ENCODE data around the gene CLPTM1. TPM values are rescaled to one million over a fixed set of nuclear protein-coding genes. Genes with fewer than 3 reads are reported as not detected.
"Not testable (repeated sequence)": the region's sequence is repeated elsewhere in the genome, so short reads cannot be mapped to it uniquely, and the experiment has no call there.

CLPTM1 gene
- total and polyA plus RNA-seq, 2 experiments from 2014 or later, result 59.6 to 71.4 TPM

DNA sequence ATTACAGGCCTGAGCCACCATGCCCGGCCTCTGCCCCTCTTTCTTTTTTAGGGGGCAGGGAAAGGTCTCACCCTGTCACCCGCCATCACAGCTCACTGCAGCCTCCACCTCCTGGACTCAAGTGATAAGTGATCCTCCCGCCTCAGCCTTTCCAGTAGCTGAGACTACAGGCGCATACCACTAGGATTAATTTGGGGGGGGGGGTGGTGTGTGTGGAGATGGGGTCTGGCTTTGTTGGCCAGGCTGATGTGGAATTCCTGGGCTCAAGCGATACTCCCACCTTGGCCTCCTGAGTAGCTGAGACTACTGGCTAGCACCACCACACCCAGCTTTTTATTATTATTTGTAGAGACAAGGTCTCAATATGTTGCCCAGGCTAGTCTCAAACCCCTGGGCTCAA is 45.4 kb upstream of the CLPTM1 start:
- TF ChIP-seq, protein P1, sequence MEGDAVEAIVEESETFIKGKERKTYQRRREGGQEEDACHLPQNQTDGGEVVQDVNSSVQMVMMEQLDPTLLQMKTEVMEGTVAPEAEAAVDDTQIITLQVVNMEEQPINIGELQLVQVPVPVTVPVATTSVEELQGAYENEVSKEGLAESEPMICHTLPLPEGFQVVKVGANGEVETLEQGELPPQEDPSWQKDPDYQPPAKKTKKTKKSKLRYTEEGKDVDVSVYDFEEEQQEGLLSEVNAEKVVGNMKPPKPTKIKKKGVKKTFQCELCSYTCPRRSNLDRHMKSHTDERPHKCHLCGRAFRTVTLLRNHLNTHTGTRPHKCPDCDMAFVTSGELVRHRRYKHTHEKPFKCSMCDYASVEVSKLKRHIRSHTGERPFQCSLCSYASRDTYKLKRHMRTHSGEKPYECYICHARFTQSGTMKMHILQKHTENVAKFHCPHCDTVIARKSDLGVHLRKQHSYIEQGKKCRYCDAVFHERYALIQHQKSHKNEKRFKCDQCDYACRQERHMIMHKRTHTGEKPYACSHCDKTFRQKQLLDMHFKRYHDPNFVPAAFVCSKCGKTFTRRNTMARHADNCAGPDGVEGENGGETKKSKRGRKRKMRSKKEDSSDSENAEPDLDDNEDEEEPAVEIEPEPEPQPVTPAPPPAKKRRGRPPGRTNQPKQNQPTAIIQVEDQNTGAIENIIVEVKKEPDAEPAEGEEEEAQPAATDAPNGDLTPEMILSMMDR (IDR thresholded peaks at IDR 0.05; ENCODE audit: low read depth, low read length), result no peak
- Histone ChIP-seq H3K4me1 (ENCODE audit: low read depth) (peaks cover 4% of the 10 kb centered on the region), H3K9me3 (ENCODE audit: low read depth) (no peaks in the 10 kb centered on the region), H3K36me3 (no peaks in the 10 kb centered on the region), H3K4me3 (no peak overlapping the region), H3K27ac (no peak overlapping the region), H3K27me3 (no peaks in the 10 kb centered on the region)
- DNase-seq (ENCODE audit: low read depth in 1 of 2, low spot score in 1 of 2), result no peak

DNA sequence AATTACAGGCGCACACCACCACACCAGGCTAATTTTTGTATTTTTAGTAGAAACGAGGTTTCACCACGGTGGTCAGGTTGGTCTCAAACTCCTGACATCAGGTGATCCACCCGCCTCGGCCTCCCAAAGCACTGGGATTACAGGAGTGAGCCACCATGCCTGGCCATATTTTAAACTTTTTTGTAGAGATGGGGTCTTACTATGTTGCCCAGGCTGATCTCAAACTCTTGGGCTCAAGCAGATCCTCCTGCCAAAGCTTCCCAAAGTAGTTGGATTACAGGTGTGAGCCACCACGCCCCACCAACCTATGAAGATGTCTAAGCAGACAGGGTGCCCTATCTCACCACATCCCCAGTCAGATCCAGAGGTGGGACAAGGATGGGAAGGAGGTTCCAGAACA is 43.3 kb upstream of the CLPTM1 start:
- not testable (repeated sequence) for H3K27me3 ChIP-seq; H3K9me3 ChIP-seq (ENCODE audit: low read depth); H3K4me1 ChIP-seq (ENCODE audit: low read depth); H3K36me3 ChIP-seq; H3K4me3 ChIP-seq; DNase-seq (ENCODE audit: low read depth in 1 of 2, low spot score in 1 of 2); H3K27ac ChIP-seq

DNA sequence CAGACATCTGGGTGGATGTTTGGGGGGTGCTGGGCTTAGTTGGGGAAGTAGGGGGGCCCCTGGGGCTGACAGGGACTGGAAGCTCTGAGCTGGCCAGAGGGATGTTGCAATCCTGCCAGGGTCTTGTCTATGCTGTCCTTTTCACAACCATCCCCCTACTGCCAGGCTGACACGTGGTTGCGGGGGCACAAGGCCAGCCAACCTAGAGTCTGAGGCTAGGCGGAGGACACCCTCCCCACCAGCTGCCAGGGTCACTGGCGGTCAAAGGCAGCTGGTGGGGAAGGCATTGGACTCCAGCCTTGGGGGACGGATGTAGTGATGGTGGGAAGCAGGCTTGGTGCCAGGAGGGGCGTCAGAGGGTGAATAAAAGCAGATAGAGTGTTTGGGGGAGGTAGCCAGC is 42.3 kb upstream of the CLPTM1 start:
- no peak overlapping the region for H3K27ac ChIP-seq
- TF ChIP-seq, protein P1 (IDR thresholded peaks at IDR 0.05; ENCODE audit: low read depth, low read length), result no peak
- peak in 1 of 2 donors; percentile 79 for DNase-seq (ENCODE audit: low read depth in 1 of 2, low spot score in 1 of 2)

DNA sequence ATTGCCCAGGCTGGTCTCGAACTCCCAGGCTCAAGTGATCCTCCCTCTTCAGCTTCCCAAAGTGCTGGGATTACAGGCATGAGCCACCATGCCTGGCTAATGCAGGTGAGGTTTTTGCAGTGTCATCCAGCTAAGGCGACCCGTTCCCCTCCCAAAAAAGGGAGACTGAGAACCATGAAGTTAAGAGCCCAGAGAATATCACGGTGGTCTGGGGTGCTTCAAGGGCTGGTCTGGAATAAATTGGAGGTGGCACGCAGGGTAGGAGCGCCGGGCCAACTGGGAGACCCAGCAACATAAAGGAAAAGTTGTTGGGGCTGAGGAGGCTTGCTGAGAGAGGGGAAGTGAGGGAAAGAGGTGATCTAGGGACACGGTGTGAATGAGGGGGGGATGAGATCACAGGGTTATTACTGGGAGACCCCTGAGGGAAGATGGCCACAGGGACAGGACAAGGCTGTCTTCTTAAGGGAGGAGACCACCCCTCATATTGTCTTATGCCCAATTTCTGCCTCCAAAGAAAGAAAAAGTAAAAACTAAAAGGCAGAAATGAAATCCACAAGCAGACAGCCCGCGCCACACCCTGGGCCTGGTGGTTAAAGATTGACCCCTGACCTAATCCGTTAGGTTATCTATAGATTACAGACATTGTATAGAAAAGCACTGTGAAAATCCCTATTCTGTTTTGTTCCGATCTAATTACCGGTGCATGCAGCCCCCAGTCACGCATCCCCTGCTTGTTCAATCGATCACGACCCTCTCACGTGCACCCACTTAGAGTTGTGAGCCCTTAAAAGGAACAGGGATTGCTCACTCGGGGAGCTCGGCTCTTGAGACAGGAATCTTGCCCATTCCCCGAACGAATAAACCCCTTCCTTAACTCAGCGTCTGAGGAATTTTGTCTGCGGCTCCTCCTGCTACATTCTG is 41.4 kb upstream of the CLPTM1 start:
- H3K27me3 ChIP-seq; H3K27ac ChIP-seq; H3K4me1 ChIP-seq (ENCODE audit: low read depth); H3K4me3 ChIP-seq; DNase-seq (ENCODE audit: low read depth in 1 of 2, low spot score in 1 of 2); H3K36me3 ChIP-seq; H3K9me3 ChIP-seq (ENCODE audit: low read depth): not testable (repeated sequence)

More for the DNA sequence above, 42.3 kb upstream of the CLPTM1 start:
- Histone ChIP-seq H3K4me3 (no peak overlapping the region), H3K9me3 (ENCODE audit: low read depth) (no peaks in the 10 kb centered on the region), H3K4me1 (ENCODE audit: low read depth) (peaks cover 4% of the 10 kb centered on the region), H3K27me3 (no peaks in the 10 kb centered on the region), H3K36me3 (no peaks in the 10 kb centered on the region)

DNA sequence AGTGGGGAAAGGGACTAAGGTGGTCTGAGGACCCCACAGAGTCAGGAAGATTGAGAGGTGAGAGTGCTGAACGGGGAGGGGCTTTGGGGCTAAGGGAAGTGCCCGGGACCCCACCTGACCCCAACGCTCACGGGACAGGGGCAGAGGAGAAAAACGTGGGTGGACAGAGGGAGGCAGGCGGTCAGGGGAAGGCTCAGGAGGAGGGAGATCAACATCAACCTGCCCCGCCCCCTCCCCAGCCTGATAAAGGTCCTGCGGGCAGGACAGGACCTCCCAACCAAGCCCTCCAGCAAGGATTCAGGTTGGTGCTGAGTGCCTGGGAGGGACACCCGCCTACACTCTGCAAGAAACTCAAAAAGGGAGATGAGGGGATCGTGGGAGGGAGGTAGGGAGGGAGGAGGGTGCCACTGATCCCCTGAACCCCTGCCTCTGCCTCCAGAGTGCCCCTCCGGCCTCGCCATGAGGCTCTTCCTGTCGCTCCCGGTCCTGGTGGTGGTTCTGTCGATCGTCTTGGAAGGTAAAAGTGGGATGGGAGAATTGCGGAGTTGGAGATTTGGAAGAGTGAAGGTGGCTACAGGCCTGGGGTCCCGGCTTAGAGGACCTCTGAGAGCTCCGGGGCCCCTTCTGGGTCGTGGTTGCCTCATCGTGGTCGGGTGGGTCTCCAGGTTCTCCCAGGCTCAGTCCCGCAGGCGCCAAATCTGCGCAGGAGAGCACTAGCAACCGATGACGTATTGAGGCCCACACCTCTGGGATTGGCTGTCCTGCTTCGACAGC is 40.6 kb upstream of the CLPTM1 start, which contains the start of gene APOC1:
Gene APOC1 (plus strand): TSS at position 176 of the 774 bp plus-strand sequence. CDS start 284 bp downstream, at position 460.
- not testable (repeated sequence) for H3K9me3 ChIP-seq (ENCODE audit: low read depth); H3K27ac ChIP-seq; H3K36me3 ChIP-seq; H3K4me1 ChIP-seq (ENCODE audit: low read depth); H3K27me3 ChIP-seq
- peak within 1 kb of the TSS; percentile 48 for H3K4me3 ChIP-seq
- DNase-seq (ENCODE audit: low read depth in 1 of 2, low spot score in 1 of 2), result peak; percentile 88 to 91

DNA sequence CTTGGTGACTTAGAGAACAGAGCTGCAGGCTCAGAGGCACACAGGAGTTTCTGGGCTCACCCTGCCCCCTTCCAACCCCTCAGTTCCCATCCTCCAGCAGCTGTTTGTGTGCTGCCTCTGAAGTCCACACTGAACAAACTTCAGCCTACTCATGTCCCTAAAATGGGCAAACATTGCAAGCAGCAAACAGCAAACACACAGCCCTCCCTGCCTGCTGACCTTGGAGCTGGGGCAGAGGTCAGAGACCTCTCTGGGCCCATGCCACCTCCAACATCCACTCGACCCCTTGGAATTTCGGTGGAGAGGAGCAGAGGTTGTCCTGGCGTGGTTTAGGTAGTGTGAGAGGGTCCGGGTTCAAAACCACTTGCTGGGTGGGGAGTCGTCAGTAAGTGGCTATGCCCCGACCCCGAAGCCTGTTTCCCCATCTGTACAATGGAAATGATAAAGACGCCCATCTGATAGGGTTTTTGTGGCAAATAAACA is 30.9 kb upstream of the CLPTM1 start:
- TF ChIP-seq, protein P1 (IDR thresholded peaks at IDR 0.05; ENCODE audit: low read depth, low read length), result no peak
- no peaks in the 10 kb centered on the region for H3K9me3 ChIP-seq (ENCODE audit: low read depth)
- no peak overlapping the region for H3K27ac ChIP-seq
- no peaks in the 10 kb centered on the region for H3K27me3 ChIP-seq
- no peaks in the 10 kb centered on the region for H3K36me3 ChIP-seq
- peaks cover 3% of the 10 kb centered on the region for H3K4me1 ChIP-seq (ENCODE audit: low read depth)
- no peak overlapping the region for H3K4me3 ChIP-seq
- no peak for DNase-seq (ENCODE audit: low read depth in 1 of 2, low spot score in 1 of 2)
